HL-60 (cell line): ENCODE measurements around the gene WDR7.

Experiments
- DNase-seq, 2 experiments: peaks; one replicate each; pipeline ENCODE4 v3.0.0-alpha.2; 2010 to 2020; ENCODE audit warnings: low read depth in 1 of 2, low spot score in 1 of 2
- H3K27ac ChIP-seq: fragments of 250-450 bp; sonication (Bioruptor Pico); replicated peaks from 2 replicates; pipeline ENCODE4 v1.5.1; 2020; ENCODE audit warnings: mild to moderate bottlenecking, moderate library complexity
- H3K27me3 ChIP-seq: fragments of 250-450 bp; sonication (Bioruptor Pico); 2 replicates; pipeline ENCODE4 v1.5.1; 2021; ENCODE audit warnings: mild to moderate bottlenecking, moderate library complexity; ENCODE audit not compliant: insufficient read depth, poor library complexity, severe bottlenecking
- H3K4me3 ChIP-seq: replicated peaks from 2 replicates; pipeline ENCODE4 v1.5.1; 2011; ENCODE audit warnings: mild to moderate bottlenecking, control low read depth, low read length; ENCODE audit not compliant: insufficient read depth
- CTCF ChIP-seq: IDR thresholded peaks from one replicate; pipeline ENCODE4 v1.5.1; 2011; ENCODE audit warnings: low read length, control low read depth, inconsistent platforms; ENCODE audit not compliant: insufficient read depth
- GABPA ChIP-seq: IDR thresholded peaks from 2 replicates; pipeline ENCODE4 v1.6.1; 2012; ENCODE audit warnings: low read depth
- POLR2AphosphoS5 ChIP-seq: IDR thresholded peaks from 2 replicates; pipeline ENCODE4 v1.6.1; 2012; ENCODE audit warnings: low read depth
- REST ChIP-seq: IDR thresholded peaks from 2 replicates; pipeline ENCODE4 v1.6.1; 2012; ENCODE audit warnings: low read depth; ENCODE audit not compliant: insufficient replicate concordance
- SPI1 ChIP-seq: IDR thresholded peaks from 2 replicates; pipeline ENCODE4 v1.6.1; 2012; ENCODE audit warnings: low read depth, mild to moderate bottlenecking, borderline replicate concordance

Gene WDR7

GRCh38 chr18:56643381-56643780 is 7.8 kb upstream of the WDR7 start:
- TF ChIP-seq SPI1 (no peak), POLR2AphosphoS5 (no peak), GABPA (no peak), REST (no peak)
- Histone ChIP-seq H3K27ac (no peak overlapping the region), H3K4me3 (no peak overlapping the region), H3K27me3 (no peaks in the 10 kb centered on the region)
- DNase-seq = no peak

- H3K27ac ChIP-seq = no peak overlapping the region
- peak in 1 of 2 experiments; percentile 43 for DNase-seq
- no peaks in the 10 kb centered on the region for H3K27me3 ChIP-seq
- no peak overlapping the region for H3K4me3 ChIP-seq
- TF ChIP-seq SPI1 = peak; percentile 50; the same call in 1 of the 2 replicates
- TF ChIP-seq REST = no peak
- TF ChIP-seq GABPA = no peak
- no peak for TF ChIP-seq POLR2AphosphoS5
- TF ChIP-seq CTCF = peak; percentile 57
Measured at GRCh38 chr18:56645415-56646016, 5.6 kb upstream of the WDR7 start.

GRCh38 chr18:56647071-56647470 is 4.1 kb upstream of the WDR7 start:
- no peaks in the 10 kb centered on the region for H3K27me3 ChIP-seq
- no peak overlapping the region for H3K27ac ChIP-seq
- TF ChIP-seq POLR2AphosphoS5 (no peak), SPI1 (peak; percentile 49; the same call in 1 of the 2 replicates)
- no peak for DNase-seq
- H3K4me3 ChIP-seq = no peak overlapping the region

GRCh38 chr18:56647951-56648893 is 2.9 kb upstream of the WDR7 start:
- TF ChIP-seq REST (no peak), POLR2AphosphoS5 (no peak), GABPA (no peak), CTCF (no peak), SPI1 (no peak)
- DNase-seq = no peak

More at GRCh38 chr18:56647951-56648893, 2.9 kb upstream of the WDR7 start:
- Histone ChIP-seq H3K4me3 (no peak overlapping the region), H3K27ac (peak overlapping the region; percentile 20), H3K27me3 (no peaks in the 10 kb centered on the region)
